Vagina (tissue), 2 donors: ENCODE measurements around the gene BACH1.

Source experiments
- CTCF ChIP-seq, 3 experiments: fragments of 450-650 bp in 2 of 3; fragments of 200-600 bp in 1 of 3; sonication (generic) in 1 of 3; IDR thresholded peaks; one replicate each; pipeline ENCODE4 v1.5.1; 2017 to 2019; ENCODE audit warnings: antibody characterized with exemption in 3 of 3, mild to moderate bottlenecking in 2 of 3, moderate library complexity in 2 of 3
- POLR2A ChIP-seq, 2 donors: fragments of 450-650 bp; IDR thresholded peaks; one replicate each; pipeline ENCODE4 v1.6.1; 2017; ENCODE audit warnings: antibody characterized with exemption in 2 of 2, mild to moderate bottlenecking in 2 of 2, moderate library complexity in 2 of 2

GRCh38 chr21:29261555-29262540, 36.9 kb upstream of the BACH1 start:
- TF ChIP-seq CTCF (IDR thresholded peaks at IDR 0.05) = no peak
- TF ChIP-seq POLR2A (IDR thresholded peaks at IDR 0.05) = no peak
